ENCODE measurements around the gene NFKB2.

- TF ChIP-seq TARDBP (IDR thresholded peaks at IDR 0.05) (no peak), SUZ12 (IDR thresholded peaks at IDR 0.05) (no peak), FOXM1 (IDR thresholded peaks at IDR 0.05; ENCODE audit: borderline replicate concordance) (no peak), HDGF (IDR thresholded peaks at IDR 0.05; ENCODE audit: borderline replicate concordance) (no peak), FOXA1 (IDR thresholded peaks at IDR 0.05) (no peak), LEF1 (IDR thresholded peaks at IDR 0.05; ENCODE audit: borderline replicate concordance) (no peak), NFRKB (IDR thresholded peaks at IDR 0.05) (no peak)
These were observed 19.2 kb downstream of the NFKB2 start for GRCh38 chr10:102414749-102415148.

Data from HEK293T (cell line).